Neural cell (in vitro differentiated cells): Measurements from ENCODE around the gene CCDC40. TPM values are rescaled to one million over a fixed set of nuclear protein-coding genes. Genes with fewer than 3 reads are reported as not detected.
A peak's percentile ranks its signal among the peaks of the same experiment; 100 is the strongest.

Source experiments
- H2AFZ ChIP-seq: fragments of 200-600, 300-800 bp; sonication (generic), shearing (Covaris generic); 2 replicates; pipeline ENCODE4 v1.6.0; 2014; ENCODE audit warnings: low read depth, mild to moderate bottlenecking, antibody characterized with exemption, low read length, moderate library complexity
- H3F3A ChIP-seq: fragments of 200-600 bp; shearing (Covaris generic); 2 replicates; pipeline ENCODE4 v1.6.1; 2016; ENCODE audit warnings: mild to moderate bottlenecking, moderate library complexity, mixed read lengths, antibody characterized with exemption, low read length; ENCODE audit not compliant: insufficient read depth, poor library complexity, severe bottlenecking
- H3K27ac ChIP-seq: fragments of 200-600, 300-800 bp; sonication (generic), shearing (Covaris generic); 2 replicates; pipeline ENCODE4 v1.5.1; 2014; ENCODE audit warnings: mild to moderate bottlenecking, low read length, moderate library complexity
- H3K27me3 ChIP-seq: fragments of 300-800, 200-600 bp; sonication (generic), shearing (Covaris generic); 2 replicates; pipeline ENCODE4 v1.6.0; 2014; ENCODE audit warnings: mild to moderate bottlenecking, low read depth, low read length, moderate library complexity; ENCODE audit not compliant: insufficient read depth
- H3K36me3 ChIP-seq: fragments of 300-800, 200-600 bp; sonication (generic), shearing (Covaris generic); 2 replicates; pipeline ENCODE4 v1.5.1; 2014; ENCODE audit warnings: mild to moderate bottlenecking, antibody characterized with exemption, low read length, moderate library complexity; ENCODE audit not compliant: insufficient read depth
- H3K4me2 ChIP-seq: fragments of 300-800, 200-600 bp; sonication (generic), shearing (Covaris generic); 2 replicates; pipeline ENCODE4 v1.6.0; 2014; ENCODE audit warnings: mild to moderate bottlenecking, low read length
- H3K4me3 ChIP-seq: fragments of 300-800, 200-600 bp; sonication (generic), shearing (Covaris generic); 2 replicates; pipeline ENCODE4 v1.5.1; 2014; ENCODE audit warnings: mild to moderate bottlenecking, low read length, moderate library complexity
- H3K79me2 ChIP-seq: fragments of 200-600 bp; shearing (Covaris generic); replicated peaks from 2 replicates; pipeline ENCODE4 v1.6.0; 2014; ENCODE audit warnings: mild to moderate bottlenecking, low read length, moderate library complexity; ENCODE audit not compliant: insufficient read depth
- H3K9ac ChIP-seq: fragments of 300-800, 200-600 bp; sonication (generic), shearing (Covaris generic); 2 replicates; pipeline ENCODE4 v1.6.1; 2016; ENCODE audit warnings: mild to moderate bottlenecking, low read length, mixed read lengths
- H3K9me2 ChIP-seq: fragments of 200-600 bp; shearing (Covaris generic); 2 replicates; pipeline ENCODE4 v1.6.1; 2016; ENCODE audit warnings: mild to moderate bottlenecking, low read length, mixed read lengths; ENCODE audit not compliant: insufficient read depth
- H3K9me3 ChIP-seq: fragments of 200-600, 300-800 bp; sonication (generic), shearing (Covaris generic); 2 replicates; pipeline ENCODE4 v1.6.1; 2016; ENCODE audit warnings: mild to moderate bottlenecking, mixed run types, low read length, moderate library complexity, mixed read lengths
- H4K20me1 ChIP-seq: fragments of 200-600 bp; shearing (Covaris generic); 2 replicates; pipeline ENCODE4 v1.6.1; 2016; ENCODE audit warnings: mild to moderate bottlenecking, mixed run types; ENCODE audit not compliant: insufficient read depth
- EP300 ChIP-seq: fragments of 450-650 bp; conservative IDR thresholded peaks from 2 replicates; pipeline ENCODE4 v1.6.1; 2014; ENCODE audit warnings: antibody characterized with exemption, mild to moderate bottlenecking, moderate library complexity; ENCODE audit not compliant: poor library complexity, severe bottlenecking
- EZH2 ChIP-seq: fragments of 200-600, 300-800 bp; shearing (Covaris generic), sonication (generic); IDR thresholded peaks from 2 replicates; pipeline ENCODE4 v1.6.1; 2014; ENCODE audit warnings: antibody characterized with exemption, low read length, borderline replicate concordance, mild to moderate bottlenecking; ENCODE audit not compliant: insufficient read depth, poor library complexity, severe bottlenecking
- MXI1 ChIP-seq: fragments of 450-650 bp; conservative IDR thresholded peaks from 2 replicates; pipeline ENCODE4 v1.6.1; 2014; ENCODE audit warnings: antibody characterized with exemption, mild to moderate bottlenecking; ENCODE audit not compliant: poor library complexity, severe bottlenecking
- POLR2AphosphoS5 ChIP-seq: IDR thresholded peaks from 2 replicates; pipeline ENCODE4 v1.6.1; 2012
- RAD21 ChIP-seq: fragments of 450-650 bp; conservative IDR thresholded peaks from 2 replicates; pipeline ENCODE4 v1.6.1; 2014; ENCODE audit warnings: antibody characterized with exemption, mild to moderate bottlenecking, moderate library complexity
- REST ChIP-seq: IDR thresholded peaks from 2 replicates; pipeline ENCODE4 v1.6.1; 2012; ENCODE audit warnings: borderline replicate concordance
- SMC3 ChIP-seq: fragments of 450-650 bp; conservative IDR thresholded peaks from 2 replicates; pipeline ENCODE4 v1.6.1; 2014; ENCODE audit warnings: antibody characterized with exemption, mild to moderate bottlenecking, moderate library complexity; ENCODE audit not compliant: poor library complexity
- TAF1 ChIP-seq: IDR thresholded peaks from 2 replicates; pipeline ENCODE4 v1.6.1; 2012; ENCODE audit warnings: low read depth
- polyA plus RNA-seq: library from polyadenylated mRNA; depleted of rRNA; stranded (reverse); fragments of >200 nt; gene quantifications from 2 replicates; pipeline ENCODE4 v1.2.3, GENCODE V29; 2014
- TF ChIP-seq, protein P1 (sequence below): fragments of 450-650 bp; IDR thresholded peaks from 2 replicates; pipeline ENCODE4 v1.5.1; 2014; ENCODE audit warnings: antibody characterized with exemption, mild to moderate bottlenecking, moderate library complexity; ENCODE audit not compliant: poor library complexity, severe bottlenecking

Gene CCDC40
- polyA plus RNA-seq, 1 donor from 2014 or later = 5.5 TPM

GRCh38 chr17:80034791-80035686, 1.4 kb upstream of the CCDC40 start:
- no peaks in the 10 kb centered on the region for H3K9me3 ChIP-seq
- peaks cover 56% of the 10 kb centered on the region for H3K79me2 ChIP-seq
- H3K9me2 ChIP-seq = no peaks in the 10 kb centered on the region
- TF ChIP-seq SMC3 = no peak
- TF ChIP-seq MXI1 = peak; percentile 65
- TF ChIP-seq RAD21 = peak; percentile 34
- TF ChIP-seq, protein P1, sequence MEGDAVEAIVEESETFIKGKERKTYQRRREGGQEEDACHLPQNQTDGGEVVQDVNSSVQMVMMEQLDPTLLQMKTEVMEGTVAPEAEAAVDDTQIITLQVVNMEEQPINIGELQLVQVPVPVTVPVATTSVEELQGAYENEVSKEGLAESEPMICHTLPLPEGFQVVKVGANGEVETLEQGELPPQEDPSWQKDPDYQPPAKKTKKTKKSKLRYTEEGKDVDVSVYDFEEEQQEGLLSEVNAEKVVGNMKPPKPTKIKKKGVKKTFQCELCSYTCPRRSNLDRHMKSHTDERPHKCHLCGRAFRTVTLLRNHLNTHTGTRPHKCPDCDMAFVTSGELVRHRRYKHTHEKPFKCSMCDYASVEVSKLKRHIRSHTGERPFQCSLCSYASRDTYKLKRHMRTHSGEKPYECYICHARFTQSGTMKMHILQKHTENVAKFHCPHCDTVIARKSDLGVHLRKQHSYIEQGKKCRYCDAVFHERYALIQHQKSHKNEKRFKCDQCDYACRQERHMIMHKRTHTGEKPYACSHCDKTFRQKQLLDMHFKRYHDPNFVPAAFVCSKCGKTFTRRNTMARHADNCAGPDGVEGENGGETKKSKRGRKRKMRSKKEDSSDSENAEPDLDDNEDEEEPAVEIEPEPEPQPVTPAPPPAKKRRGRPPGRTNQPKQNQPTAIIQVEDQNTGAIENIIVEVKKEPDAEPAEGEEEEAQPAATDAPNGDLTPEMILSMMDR = no peak
- peak; percentile 59 for TF ChIP-seq REST
- peak overlapping the region; percentile 54 for H3K4me2 ChIP-seq
- H2AFZ ChIP-seq = no peak overlapping the region
- H3K9ac ChIP-seq = peak overlapping the region; percentile 99
- no peaks in the 10 kb centered on the region for H3K36me3 ChIP-seq
- H3F3A ChIP-seq = no peaks in the 10 kb centered on the region
- no peaks in the 10 kb centered on the region for H4K20me1 ChIP-seq
- H3K27me3 ChIP-seq = no peaks in the 10 kb centered on the region
- peak overlapping the region; percentile 75 for H3K27ac ChIP-seq
- peak overlapping the region; percentile 94 for H3K4me3 ChIP-seq

DNA sequence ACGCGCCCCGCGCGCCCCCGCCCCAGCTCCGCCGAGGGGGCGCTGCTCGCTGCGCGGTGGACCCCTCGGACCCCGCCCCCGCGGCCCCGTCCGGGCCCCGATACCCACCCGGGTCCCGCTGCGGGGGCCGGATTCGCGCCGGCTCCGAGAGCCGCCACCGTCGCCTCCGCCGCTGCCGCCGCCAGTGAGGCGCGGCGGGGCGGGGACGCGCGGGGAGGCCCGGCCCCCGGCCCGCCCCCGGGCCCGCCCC, 830 bp upstream of the CCDC40 start, which contains the start of gene TBC1D16:
Gene TBC1D16 (minus strand): TSS at position 186 of the 250 bp plus-strand sequence. CDS start 22,325 bp downstream, outside the sequence.
- Histone ChIP-seq H2AFZ (peak within 1 kb of the TSS; percentile 73), H3K9me3 (no peaks in the 10 kb centered on the region), H3K27me3 (no peaks in the 10 kb centered on the region), H3K79me2 (peaks cover 50% of the 10 kb centered on the region), H3K27ac (peak within 1 kb of the TSS; percentile 99), H3K9me2 (no peaks in the 10 kb centered on the region), H3K9ac (peak within 1 kb of the TSS; percentile 99), H3K36me3 (no peaks in the 10 kb centered on the region), H4K20me1 (no peaks in the 10 kb centered on the region), H3K4me3 (peak within 1 kb of the TSS; percentile 94), H3K4me2 (peak within 1 kb of the TSS; percentile 89), H3F3A (no peaks in the 10 kb centered on the region)
- no peak for TF ChIP-seq MXI1
- no peak for TF ChIP-seq REST
- no peak for TF ChIP-seq TAF1
- no peak for TF ChIP-seq EP300
- no peak for TF ChIP-seq SMC3
- TF ChIP-seq POLR2AphosphoS5 = no peak
- TF ChIP-seq RAD21 = no peak
- no peak for TF ChIP-seq EZH2
- TF ChIP-seq, protein P1 = no peak
